Gastrocnemius medialis (tissue), 4 donors: ENCODE measurements around the gene CMPK2. TPM values are rescaled to one million over a fixed set of nuclear protein-coding genes. Genes with fewer than 3 reads are reported as not detected.

Experiments
- ATAC-seq, 2 donors: fragments of 150-250 bp; one replicate each; pipeline ENCODE4 v1.9.1; 2016
- DNase-seq, 2 donors: peaks; one replicate each; pipeline ENCODE4 v3.0.0-alpha.2; 2019
- H3K27ac ChIP-seq, 4 donors: fragments of 200-600 bp; sonication (generic); 1 replicate in 1 of 4; 2 replicates in 3 of 4; pipeline ENCODE4 v1.5.1; 2016 to 2018; ENCODE audit warnings: mild to moderate bottlenecking in 2 of 4, moderate library complexity in 1 of 4
- H3K27me3 ChIP-seq, 3 donors: fragments of 200-600 bp; sonication (generic) in 2 of 3; 1 replicate in 1 of 3; 2 replicates in 2 of 3; pipeline versions ENCODE4 v1.5.1 to v1.6.0; 2016 to 2019; ENCODE audit warnings: mild to moderate bottlenecking in 1 of 3, moderate library complexity in 1 of 3
- H3K36me3 ChIP-seq, 2 donors: fragments of 200-600 bp; sonication (generic) in 1 of 2; one replicate each; pipeline ENCODE4 v1.5.1; 2017 to 2018
- H3K4me1 ChIP-seq, 2 donors: fragments of 200-600 bp; sonication (generic) in 1 of 2; one replicate each; pipeline ENCODE4 v1.5.1; 2016 to 2017; ENCODE audit warnings: mild to moderate bottlenecking in 2 of 2
- H3K4me3 ChIP-seq, 4 donors: fragments of 200-600 bp; sonication (generic) in 3 of 4; 1 replicate in 1 of 4; 2 replicates in 3 of 4; pipeline ENCODE4 v1.5.1; 2016 to 2019; ENCODE audit warnings: mild to moderate bottlenecking in 2 of 4
- H3K9me3 ChIP-seq, 3 donors: fragments of 200-600 bp; sonication (generic) in 2 of 3; 1 replicate in 1 of 3; 2 replicates in 2 of 3; pipeline ENCODE4 v1.5.1; 2016 to 2019
- POLR2A ChIP-seq, 2 donors: fragments of 450-650 bp; IDR thresholded peaks; one replicate each; pipeline ENCODE4 v1.6.1; 2017; ENCODE audit warnings: antibody characterized with exemption in 2 of 2, mild to moderate bottlenecking in 2 of 2, moderate library complexity in 2 of 2
- in situ Hi-C, 4 donors: fragments of 200-750 bp; cut with MboI; loops; one replicate each; pipeline versions ENCODE4 v1.15.0 to v1.8.0; 2017; ENCODE audit warnings: low sequenced_read_pairs in 4 of 4
- intact Hi-C: fragments of 100-400 bp; cut with DNase I; formaldehyde crosslinking; loops from one replicate; pipeline ENCODE4 v1.15.1; 2023; ENCODE audit warnings: low total_unique reads
- total RNA-seq, 4 donors: library from RNA; depleted of rRNA; stranded (reverse); fragments of >200 nt; gene quantifications; one replicate each; pipeline versions ENCODE4 v1.1.0 to v1.2.3, GENCODE V29; 2016
- TF ChIP-seq, protein P1 (sequence below), 5 experiments: fragments of 450-650 bp in 3 of 5; fragments of 200-600 bp in 2 of 5; sonication (generic) in 2 of 5; IDR thresholded peaks in 4 of 5; conservative IDR thresholded peaks in 1 of 5; 1 replicate in 4 of 5; 2 replicates in 1 of 5; pipeline ENCODE4 v1.5.1; 2016 to 2019; ENCODE audit warnings: antibody characterized with exemption in 5 of 5, mild to moderate bottlenecking in 3 of 5, moderate library complexity in 3 of 5

The CMPK2 gene
- total RNA-seq, 4 donors from 2014 or later: 2.1 to 12.2 (median 3.3) TPM

DNA sequence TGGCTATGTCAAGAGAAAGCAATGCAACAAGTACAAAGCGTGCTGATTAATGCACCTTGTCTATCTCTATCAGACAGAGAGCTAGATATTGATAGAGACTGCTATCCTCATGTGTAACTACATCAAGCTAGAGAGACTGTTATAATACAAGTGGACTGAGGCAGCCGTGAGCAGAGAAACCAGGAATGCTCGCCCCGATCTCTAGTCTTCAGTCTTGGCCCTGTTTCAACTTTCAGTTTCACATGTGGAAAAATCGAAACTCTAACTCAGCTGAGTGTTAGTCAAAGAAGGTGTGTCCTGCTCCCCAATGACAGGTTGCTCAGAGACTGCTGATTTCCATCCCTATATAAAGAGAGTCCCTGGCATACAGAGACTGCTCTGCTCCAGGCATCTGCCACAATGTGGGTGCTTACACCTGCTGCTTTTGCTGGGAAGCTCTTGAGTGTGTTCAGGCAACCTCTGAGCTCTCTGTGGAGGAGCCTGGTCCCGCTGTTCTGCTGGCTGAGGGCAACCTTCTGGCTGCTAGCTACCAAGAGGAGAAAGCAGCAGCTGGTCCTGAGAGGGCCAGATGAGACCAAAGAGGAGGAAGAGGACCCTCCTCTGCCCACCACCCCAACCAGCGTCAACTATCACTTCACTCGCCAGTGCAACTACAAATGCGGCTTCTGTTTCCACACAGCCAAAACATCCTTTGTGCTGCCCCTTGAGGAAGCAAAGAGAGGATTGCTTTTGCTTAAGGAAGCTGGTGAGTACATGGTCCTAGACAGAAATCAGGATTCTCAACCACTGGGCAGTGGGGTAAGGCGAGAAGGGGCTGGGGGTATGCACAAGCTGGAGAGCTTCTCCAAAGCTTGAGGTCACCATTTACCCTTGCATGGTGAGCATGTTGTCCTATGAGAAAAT, 11.9 kb upstream of the CMPK2 start, which contains the start of gene RSAD2:
Gene RSAD2, plus strand, starts transcription at position 376 of the 903 bp plus-strand sequence. Its CDS starts 24 bp downstream, at position 400.
- Histone ChIP-seq H3K4me1 (peaks cover 7 to 18% of the 10 kb centered on the region in 2 donors), H3K27ac (peak within 1 kb of the TSS; percentile 44 to 67 (median 60)), H3K27me3 (no peaks in the 10 kb centered on the region), H3K36me3 (no peaks in the 10 kb centered on the region), H3K4me3 (peak within 1 kb of the TSS; percentile 59 to 75 (median 62)), H3K9me3 (no peaks in the 10 kb centered on the region)
- in situ Hi-C loops: no loop called here
- ATAC-seq: peak; percentile 77 to 88
- DNase-seq: peak in 1 of 2 donors; percentile 11
- intact Hi-C loops: no loop called here
- TF ChIP-seq, protein P1, sequence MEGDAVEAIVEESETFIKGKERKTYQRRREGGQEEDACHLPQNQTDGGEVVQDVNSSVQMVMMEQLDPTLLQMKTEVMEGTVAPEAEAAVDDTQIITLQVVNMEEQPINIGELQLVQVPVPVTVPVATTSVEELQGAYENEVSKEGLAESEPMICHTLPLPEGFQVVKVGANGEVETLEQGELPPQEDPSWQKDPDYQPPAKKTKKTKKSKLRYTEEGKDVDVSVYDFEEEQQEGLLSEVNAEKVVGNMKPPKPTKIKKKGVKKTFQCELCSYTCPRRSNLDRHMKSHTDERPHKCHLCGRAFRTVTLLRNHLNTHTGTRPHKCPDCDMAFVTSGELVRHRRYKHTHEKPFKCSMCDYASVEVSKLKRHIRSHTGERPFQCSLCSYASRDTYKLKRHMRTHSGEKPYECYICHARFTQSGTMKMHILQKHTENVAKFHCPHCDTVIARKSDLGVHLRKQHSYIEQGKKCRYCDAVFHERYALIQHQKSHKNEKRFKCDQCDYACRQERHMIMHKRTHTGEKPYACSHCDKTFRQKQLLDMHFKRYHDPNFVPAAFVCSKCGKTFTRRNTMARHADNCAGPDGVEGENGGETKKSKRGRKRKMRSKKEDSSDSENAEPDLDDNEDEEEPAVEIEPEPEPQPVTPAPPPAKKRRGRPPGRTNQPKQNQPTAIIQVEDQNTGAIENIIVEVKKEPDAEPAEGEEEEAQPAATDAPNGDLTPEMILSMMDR (IDR thresholded peaks at IDR 0.05 in 4 of 5, conservative IDR thresholded peaks at IDR 0.05 in 1 of 5): no peak
- TF ChIP-seq POLR2A (IDR thresholded peaks at IDR 0.05): no peak

DNA sequence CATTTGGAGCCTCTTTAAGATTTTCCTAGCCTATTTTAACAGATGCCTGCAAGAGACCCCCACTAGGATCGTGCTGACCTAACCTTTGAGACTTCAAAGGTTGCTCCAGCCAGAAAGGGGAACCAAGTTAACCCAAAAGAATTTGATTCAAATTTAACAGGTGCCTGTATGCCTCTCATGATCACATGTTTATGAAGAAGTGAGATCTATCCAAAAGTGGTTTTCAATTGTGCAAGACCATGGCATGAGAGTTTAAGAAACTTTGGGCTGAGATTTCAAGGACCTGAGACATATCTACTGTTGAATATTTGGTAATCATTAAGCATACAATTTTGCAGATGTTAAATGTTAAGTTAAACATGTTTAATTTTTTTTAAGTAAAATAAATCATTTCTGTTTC, 10.6 kb upstream of the CMPK2 start:
- DNase-seq (no peak), ATAC-seq (no peak)
- Histone ChIP-seq H3K27ac (no peak overlapping the region), H3K36me3 (no peaks in the 10 kb centered on the region), H3K4me1 (peaks cover 3 to 14% of the 10 kb centered on the region in 2 donors), H3K4me3 (no peak overlapping the region), H3K9me3 (no peaks in the 10 kb centered on the region), H3K27me3 (no peaks in the 10 kb centered on the region)
- in situ Hi-C loops (no loop called here), intact Hi-C loops (no loop called here)
- TF ChIP-seq, protein P1 (IDR thresholded peaks at IDR 0.05 in 4 of 5, conservative IDR thresholded peaks at IDR 0.05 in 1 of 5): no peak
- TF ChIP-seq POLR2A (IDR thresholded peaks at IDR 0.05): no peak

DNA sequence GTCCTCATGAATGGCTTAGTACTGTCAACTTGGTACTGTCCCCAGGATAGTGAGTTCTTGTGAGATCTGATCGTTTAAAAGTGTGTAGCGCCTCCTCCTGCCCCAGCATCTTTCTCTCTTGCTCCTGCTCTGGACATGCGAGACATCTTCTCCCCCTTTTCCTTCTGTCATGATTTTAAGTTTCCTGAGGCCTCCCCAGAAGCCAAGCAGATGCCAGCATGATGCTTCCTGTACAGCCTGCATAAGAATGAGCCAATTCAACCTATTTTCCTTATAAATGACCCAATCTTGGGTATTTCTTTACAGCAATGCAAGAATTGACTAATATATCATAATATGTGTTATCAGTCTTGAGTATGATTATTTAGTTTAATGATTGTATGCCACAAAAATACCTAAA, 8.3 kb upstream of the CMPK2 start:
- in situ Hi-C loops (no loop called here), intact Hi-C loops (no loop called here)
- no peaks in the 10 kb centered on the region for H3K36me3 ChIP-seq
- no peak overlapping the region for H3K27ac ChIP-seq
- H3K4me1 ChIP-seq: no peaks in the 10 kb centered on the region
- no peaks in the 10 kb centered on the region for H3K9me3 ChIP-seq
- TF ChIP-seq, protein P1 (IDR thresholded peaks at IDR 0.05 in 4 of 5, conservative IDR thresholded peaks at IDR 0.05 in 1 of 5): no peak
- no peak for TF ChIP-seq POLR2A (IDR thresholded peaks at IDR 0.05)
- ATAC-seq (no peak), DNase-seq (no peak)
- no peaks in the 10 kb centered on the region for H3K27me3 ChIP-seq
- H3K4me3 ChIP-seq: no peak overlapping the region

DNA sequence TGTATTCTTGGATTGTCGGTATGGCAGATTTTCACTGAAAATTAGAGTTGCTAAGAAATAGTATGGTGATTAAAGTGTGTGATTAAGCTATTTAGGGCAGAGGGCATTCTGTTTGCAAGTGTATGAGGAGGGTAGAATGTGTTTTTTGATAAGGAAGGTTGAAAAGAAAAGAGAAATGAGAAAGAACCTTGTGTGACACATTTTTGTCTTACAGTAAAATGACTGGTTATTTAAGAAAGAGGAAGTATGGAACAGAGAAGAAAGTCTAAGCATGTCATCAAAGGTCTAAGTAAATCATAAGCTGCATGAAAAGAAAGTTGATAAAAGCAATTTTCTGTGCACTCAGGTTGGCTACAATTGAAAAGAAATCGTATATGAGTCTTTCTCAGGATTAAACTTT, 6.7 kb upstream of the CMPK2 start:
- no peaks in the 10 kb centered on the region for H3K9me3 ChIP-seq
- DNase-seq: no peak
- ATAC-seq: no peak
- TF ChIP-seq, protein P1 (IDR thresholded peaks at IDR 0.05 in 4 of 5, conservative IDR thresholded peaks at IDR 0.05 in 1 of 5): no peak
- TF ChIP-seq POLR2A (IDR thresholded peaks at IDR 0.05): no peak
- intact Hi-C loops: no loop called here
- H3K36me3 ChIP-seq: no peaks in the 10 kb centered on the region
- H3K4me1 ChIP-seq: peaks cover 0 to under 1% of the 10 kb centered on the region in 2 donors
- H3K27me3 ChIP-seq: no peaks in the 10 kb centered on the region
- H3K27ac ChIP-seq: no peak overlapping the region
- H3K4me3 ChIP-seq: no peak overlapping the region
- in situ Hi-C loops: no loop called here
